ENCODE data around the gene LNP1.

Gene LNP1

DNA sequence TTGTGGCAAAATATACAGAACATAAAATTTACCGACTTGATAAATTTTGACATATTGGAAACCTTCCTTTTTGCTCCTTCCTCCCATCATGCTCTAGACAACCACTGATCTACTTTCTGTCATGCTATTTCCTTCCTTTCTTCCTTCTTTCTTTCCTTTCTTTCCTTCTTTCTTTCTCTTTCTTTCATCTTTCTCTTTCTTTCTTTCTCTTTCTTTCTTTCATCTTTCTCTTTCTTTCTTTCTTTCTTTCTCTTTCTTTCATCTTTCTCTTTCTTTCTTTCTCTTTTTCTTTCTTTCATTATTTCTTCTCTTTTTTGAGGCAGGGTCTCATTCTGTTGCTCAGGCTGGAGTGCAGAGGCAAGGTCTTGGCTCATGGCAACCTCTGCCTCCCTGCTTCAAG lies 82.2 kb downstream of the LNP1 start:
- DNase-seq = no peak

DNA sequence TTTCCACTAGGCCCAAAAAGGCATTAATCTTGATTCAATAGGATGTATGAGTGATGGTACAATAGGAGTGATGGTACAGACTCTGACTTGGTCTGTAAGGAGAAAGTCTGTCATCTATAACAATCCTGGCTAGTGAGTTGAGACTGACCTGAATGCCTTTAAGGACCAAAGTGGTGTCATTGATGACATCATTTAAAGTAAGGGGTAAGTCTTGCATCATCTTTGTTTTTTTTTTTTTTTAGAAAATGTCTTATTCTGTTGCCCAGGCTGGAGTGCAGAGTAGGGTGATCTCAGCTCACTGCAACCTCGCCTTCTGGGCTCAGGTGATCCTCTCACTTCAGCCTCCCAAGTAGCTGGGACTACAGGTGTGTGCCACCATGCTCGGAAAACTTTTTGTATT lies 85.5 kb downstream of the LNP1 start:
- no peak for DNase-seq

DNA sequence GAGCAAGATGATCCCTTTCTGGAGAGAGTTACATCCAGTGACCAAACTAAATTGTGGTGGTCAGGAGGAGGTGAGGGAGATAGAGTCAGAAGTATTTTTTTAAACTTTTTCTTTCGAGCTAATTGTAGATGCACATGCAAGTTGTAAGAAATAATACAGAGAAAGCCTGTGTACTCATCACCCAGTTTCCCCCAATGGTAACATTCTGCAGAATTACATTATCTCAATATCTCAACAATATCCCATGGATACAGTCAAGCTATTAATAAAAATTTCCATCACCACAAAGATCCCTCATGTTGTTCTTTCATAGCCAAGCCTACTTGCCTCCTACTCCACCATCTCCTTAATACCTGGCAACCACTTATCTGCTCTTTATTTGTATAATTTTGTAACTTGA lies 87.8 kb downstream of the LNP1 start:
- no peak for DNase-seq

DNA sequence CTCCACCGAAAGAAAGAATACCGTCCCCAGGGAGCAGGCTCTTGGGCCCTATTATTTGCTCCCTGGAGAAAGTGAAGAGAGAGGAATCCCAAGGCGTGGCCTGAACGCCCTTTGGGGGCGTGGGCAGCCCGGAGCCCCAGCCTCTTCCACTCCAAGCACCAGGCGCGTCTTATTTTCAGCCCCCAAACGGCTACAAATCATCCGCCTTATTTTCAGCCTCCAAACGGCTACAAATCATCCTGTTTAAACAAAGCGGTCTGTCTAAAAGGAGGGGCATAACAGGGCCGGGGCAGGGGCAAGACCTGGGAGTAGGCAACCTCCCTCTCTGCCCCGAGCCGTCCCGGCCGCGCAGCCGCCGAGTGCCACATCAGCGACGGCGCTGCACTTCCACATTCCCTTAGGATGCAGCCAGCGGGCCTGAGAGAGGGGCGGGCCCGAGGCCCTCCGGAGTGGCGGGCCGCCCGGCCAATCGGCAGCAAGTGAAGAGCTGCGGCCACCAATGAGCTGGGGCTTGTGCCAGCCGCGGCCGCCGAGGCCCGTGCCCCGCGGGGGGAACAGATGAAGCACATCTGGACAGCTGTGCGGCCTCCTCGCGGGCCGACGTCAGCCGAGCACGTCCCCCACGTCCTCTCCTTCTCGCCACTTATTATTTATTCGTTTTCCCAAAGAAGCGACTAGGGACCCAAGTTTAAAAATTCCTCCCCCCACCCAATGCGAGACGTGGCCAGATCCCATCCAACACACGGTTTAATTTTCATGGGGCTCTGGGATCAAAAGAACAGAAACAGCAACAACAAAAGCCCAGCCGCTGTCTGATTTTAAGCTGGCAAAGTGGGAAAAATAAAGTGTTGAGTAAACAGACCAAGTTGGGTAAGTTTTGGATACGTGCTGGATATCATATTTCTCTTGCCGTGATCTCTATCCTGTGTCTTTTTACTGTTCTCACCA lies 91.0 kb downstream of the LNP1 start, which contains the start of gene TMEM45A:
TMEM45A (plus strand) TSS at position 561 of the 948 bp plus-strand sequence. CDS start 62,593 bp downstream, outside the sequence.
- DNase-seq = peak; percentile 86

DNA sequence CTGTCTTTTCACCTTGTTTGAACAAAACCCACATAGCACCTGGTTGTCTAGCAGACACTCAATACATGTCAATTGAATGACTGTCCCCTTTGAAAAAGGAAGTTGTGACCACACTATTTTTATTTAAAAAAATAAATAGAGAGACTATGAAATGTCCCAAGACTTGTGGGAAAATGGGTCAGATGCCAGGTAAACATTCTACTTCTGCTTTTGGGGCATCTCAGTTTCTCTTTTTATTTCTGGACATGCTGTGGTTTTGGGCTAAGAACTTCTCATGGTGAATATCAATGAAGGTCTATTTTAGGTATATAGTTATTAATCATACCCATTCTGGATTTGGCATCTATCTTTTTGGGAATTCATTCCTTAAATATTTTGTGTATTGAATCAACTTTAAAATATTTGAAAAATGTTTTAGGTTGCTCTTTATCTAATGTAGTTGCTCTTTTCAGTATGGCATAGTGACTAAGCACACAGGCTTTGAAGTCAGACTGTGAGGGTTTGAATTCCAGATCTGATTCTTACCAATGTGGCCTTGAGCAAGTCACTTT lies 95.4 kb downstream of the LNP1 start:
- DNase-seq = no peak

DNA sequence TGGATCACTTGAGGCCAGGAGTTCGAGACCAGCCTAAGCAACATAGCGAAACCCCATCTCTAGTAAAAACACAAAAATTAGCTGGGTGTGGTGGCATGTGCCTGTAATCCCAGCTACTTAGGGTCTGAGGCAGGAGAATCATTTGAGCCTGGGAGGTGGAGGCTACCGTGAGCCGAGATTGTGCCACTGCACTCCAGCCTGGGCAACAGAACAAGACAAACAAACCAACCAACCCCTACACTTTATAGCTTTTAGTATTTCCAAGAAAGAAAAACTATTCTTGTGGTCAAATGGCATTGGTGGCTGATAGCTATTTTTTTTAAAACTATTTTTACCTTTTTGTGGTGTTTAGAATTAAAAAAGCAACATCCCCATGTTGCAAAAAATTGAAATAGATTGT lies 98.3 kb downstream of the LNP1 start:
- no peak for DNase-seq

DNA sequence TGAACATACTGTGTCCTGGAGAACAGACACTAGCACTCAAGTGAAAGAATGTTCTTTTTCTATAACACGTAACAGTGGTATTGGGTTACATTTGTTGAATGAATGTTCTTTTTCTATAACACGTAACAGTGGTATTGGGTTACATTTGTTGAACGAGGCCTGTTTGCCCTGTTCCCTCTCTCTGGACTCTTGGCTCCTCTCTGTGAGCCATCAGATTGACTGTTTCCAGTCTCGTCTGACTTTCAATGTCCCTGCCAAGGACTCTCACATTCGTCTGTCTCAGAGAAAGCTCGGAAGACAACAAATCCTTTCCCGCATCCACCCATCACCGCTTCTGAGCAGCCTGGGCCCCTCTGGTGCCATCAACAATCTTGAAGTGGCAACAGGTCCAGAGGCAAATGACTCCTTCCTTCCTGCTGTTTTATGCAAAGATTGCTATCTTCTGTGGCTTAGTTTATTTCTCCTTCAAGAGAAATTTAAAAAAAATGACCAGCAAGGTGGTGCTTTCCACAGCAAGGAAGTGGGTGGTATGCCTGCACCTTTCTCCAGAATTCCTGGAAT lies 99.1 kb downstream of the LNP1 start:
- DNase-seq = no peak

DNA sequence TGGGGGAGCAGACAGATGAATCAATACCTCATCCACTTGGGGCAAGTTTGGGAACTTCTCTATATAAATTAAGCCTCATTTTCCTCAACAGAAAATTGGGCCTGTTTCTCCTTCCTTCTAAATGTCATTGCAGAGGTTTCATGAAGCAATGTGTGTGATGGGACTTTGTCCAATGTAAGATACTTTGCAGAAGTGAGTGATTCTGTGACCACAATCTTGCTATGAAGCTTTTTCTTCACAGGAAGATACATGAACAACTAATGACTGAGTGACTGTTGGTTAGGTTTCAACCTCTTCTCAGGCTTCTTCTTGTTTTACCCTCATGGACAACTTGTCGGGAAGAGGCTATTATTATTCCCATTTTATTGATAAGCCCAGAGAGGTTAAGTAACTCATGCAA lies 102.1 kb downstream of the LNP1 start:
- no peak for DNase-seq
